LNCaP clone FGC (cell line): ENCODE measurements around the gene RNU2-63P.
"Not testable (repeated sequence)": the region's sequence is repeated elsewhere in the genome, so short reads cannot be mapped to it uniquely, and the experiment has no call there.

Source experiments
- DNase-seq: peaks from one replicate; pipeline ENCODE4 v3.0.0-alpha.2; 2011; ENCODE audit warnings: low read depth
- H3K4me3 ChIP-seq: 2 replicates; pipeline ENCODE4 v1.5.1; 2011; ENCODE audit warnings: mild to moderate bottlenecking, low read depth, low read length, control low read depth
- TF ChIP-seq, protein P1 (sequence below): IDR thresholded peaks from 2 replicates; pipeline ENCODE4 v1.5.1; 2012; ENCODE audit warnings: mild to moderate bottlenecking; ENCODE audit not compliant: control insufficient read depth, insufficient read depth; ENCODE audit errors: extremely low read depth

The RNU2-63P gene

DNA sequence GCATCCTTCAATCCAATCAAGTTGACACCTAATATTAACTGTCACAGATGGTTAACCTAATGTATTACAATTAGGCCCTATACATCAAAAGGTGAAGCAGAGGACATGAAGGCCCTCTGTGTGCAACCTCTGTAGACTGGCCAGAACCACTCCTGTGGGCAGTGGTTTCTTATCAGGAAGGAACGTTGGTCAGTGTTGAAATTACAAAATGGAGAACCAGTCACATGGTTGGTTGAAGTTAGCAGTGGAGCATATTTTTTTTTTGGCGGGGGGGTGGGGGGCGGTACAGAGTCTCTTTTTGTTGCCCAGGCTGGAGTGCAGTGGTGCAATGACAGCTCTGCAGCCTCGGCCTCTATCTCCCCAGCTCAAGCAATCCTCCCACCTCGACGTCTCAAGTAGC is 19.8 kb downstream of the RNU2-63P start:
- no peak for DNase-seq
- no peak overlapping the region for H3K4me3 ChIP-seq
- TF ChIP-seq, protein P1, sequence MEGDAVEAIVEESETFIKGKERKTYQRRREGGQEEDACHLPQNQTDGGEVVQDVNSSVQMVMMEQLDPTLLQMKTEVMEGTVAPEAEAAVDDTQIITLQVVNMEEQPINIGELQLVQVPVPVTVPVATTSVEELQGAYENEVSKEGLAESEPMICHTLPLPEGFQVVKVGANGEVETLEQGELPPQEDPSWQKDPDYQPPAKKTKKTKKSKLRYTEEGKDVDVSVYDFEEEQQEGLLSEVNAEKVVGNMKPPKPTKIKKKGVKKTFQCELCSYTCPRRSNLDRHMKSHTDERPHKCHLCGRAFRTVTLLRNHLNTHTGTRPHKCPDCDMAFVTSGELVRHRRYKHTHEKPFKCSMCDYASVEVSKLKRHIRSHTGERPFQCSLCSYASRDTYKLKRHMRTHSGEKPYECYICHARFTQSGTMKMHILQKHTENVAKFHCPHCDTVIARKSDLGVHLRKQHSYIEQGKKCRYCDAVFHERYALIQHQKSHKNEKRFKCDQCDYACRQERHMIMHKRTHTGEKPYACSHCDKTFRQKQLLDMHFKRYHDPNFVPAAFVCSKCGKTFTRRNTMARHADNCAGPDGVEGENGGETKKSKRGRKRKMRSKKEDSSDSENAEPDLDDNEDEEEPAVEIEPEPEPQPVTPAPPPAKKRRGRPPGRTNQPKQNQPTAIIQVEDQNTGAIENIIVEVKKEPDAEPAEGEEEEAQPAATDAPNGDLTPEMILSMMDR, result no peak

DNA sequence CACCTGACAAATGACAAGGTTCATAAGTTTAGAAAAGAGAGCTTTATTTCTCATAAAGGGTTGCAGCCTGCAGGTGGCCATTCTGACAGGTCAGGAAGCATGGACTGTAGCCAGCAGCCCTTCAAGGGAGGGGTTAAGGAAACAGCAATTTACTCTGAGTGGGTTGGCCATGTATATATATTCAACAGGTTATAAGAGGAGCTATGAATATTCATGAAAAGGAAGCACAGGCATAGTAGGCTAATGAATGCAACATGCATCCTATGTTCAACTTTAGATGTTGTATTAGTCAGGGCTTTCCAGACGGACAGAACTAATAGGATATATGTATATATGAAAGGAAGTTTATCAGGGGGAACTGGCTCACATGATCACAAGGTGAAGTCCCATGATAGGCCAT is 20.6 kb downstream of the RNU2-63P start:
- no peak for DNase-seq
- H3K4me3 ChIP-seq, result no peak overlapping the region
- TF ChIP-seq, protein P1, result no peak

DNA sequence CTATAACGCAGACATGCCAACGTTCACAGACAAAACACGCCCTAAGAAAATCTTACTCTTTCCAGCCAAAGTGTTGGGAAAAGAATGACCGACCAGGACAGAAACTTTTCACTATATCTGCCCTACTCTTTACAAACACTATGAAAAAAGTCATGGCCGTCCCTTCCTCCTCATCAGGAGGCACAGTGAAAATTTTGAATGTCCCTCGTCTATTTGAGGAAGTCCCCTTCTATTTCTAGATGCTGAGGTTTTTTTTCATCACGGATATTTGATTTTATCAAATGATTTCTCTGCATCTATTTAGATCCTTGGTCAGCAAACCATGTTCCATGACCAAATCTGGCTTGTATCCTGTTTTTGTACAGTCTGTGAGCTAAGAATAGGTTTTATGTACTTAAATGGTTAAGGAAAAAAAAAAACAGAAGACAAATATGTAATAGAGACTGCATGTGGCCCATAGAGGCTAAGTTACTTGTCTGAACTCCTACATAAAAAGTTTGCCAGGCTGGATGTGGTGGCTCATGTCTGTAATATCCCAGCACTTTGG is 22.0 kb downstream of the RNU2-63P start:
- DNase-seq, H3K4me3 ChIP-seq: not testable (repeated sequence)

DNA sequence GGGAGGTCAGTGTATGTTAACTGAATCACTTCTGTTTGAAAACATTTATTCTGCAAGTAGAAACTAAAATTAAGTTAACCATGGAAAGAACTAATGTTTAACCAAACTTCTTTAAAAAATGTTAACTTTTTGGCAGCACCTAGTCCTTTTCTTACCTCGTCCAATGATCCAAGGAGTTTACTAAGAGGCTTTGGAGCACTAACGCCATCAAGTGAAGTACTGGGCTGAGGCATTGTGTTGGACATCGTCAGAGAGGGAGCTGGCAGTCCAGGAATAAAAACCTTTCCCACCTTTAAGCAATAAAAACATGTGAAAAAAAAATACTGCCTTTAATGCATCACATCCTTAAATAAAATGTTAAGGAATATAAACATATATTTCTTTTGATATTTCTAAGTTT is 23.8 kb downstream of the RNU2-63P start:
- DNase-seq, H3K4me3 ChIP-seq: not testable (repeated sequence)

DNA sequence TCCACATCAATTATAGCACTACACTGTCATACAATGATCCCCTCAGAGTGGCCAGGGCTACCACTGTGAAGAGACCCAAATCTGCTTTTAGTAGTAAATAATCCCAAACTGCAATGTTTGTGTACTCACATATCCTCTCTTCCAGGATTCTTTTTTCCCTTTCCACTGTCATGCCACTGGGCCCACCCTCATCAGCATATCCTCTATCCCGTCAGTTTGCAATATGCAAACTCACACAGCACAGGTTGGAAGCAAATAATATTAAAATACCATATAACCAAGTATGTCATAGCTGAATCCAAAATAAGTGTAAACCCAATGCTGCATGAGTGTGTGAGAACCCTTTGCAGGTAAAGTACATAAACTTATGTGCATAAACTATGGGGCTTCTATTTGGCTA is 28.9 kb downstream of the RNU2-63P start:
- H3K4me3 ChIP-seq, DNase-seq: not testable (repeated sequence)

DNA sequence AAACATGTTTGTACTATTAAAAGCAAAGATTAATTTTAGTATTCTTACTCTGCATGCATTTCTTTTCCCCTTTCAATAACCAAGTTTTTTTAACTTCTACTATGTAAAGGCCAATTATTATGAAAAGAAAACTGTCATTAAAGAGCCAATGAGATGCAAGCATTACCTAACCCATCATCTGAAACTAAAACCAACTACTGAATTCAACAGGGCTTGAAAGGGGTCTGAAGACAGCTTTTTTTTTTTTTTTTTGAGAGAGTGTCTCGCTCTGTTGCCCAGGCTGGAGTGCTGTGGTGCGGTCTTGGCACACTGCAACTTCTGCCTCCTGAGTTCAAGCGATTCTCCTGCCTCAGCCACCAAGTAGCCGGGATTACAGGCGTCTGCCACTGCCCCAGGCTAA is 30.4 kb downstream of the RNU2-63P start:
- not testable (repeated sequence) for DNase-seq, H3K4me3 ChIP-seq

DNA sequence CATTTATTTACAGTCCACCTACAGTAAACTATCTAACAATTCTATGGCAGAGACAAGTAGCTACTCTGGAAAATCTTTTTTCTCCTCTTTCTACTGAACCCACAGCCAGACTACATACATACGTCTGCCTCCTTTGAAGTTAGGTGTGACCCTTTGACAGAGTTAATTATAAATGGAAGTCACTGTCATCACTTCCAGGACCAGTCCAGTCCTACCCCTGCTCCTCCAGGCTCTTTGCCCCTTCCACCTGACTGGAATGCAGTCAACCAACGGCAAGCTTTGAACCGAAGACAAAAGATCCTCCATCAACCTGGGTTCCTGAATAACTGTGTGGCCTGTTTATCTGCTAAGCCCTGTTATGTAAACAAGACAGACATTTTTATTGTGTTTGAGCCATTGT is 35.2 kb downstream of the RNU2-63P start:
- not testable (repeated sequence) for H3K4me3 ChIP-seq

DNA sequence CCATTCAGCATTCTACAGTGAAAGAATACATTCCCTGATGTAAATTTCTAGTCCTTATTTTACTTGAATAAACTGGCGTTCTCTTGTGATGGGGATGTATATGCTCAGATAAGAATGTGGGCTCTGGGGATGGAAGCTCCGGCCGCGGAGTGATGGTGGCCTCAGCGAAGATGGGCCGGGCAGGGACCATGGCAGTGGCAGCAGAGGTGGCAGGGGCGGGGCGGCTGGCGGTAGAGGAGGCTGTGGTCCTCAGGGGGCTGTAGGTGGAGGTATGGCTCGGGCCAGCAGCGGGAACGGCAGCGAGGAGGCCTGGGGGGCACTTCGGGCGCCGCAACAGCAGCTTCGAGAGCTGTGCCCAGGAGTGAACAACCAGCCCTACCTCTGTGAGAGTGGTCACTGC is 44.0 kb downstream of the RNU2-63P start:
- DNase-seq, result not testable (repeated sequence)

More for the DNA sequence above, 35.2 kb downstream of the RNU2-63P start:
- DNase-seq, result not testable (repeated sequence)

More for the DNA sequence above, 44.0 kb downstream of the RNU2-63P start:
- not testable (repeated sequence) for H3K4me3 ChIP-seq
